Suprapubic skin (tissue), 4 donors: ENCODE results near the gene PAK6. TPM values are rescaled to one million over a fixed set of nuclear protein-coding genes. Genes with fewer than 3 reads are reported as not detected.

Source experiments
- DNase-seq, 2 donors: peaks; one replicate each; pipeline ENCODE4 v3.0.0-alpha.2; 2019; ENCODE audit warnings: low spot score in 2 of 2
- H3K27ac ChIP-seq: fragments of 200-600 bp; sonication (generic); one replicate; pipeline ENCODE4 v1.5.1; 2019
- H3K27me3 ChIP-seq: fragments of 200-600 bp; sonication (generic); one replicate; pipeline ENCODE4 v1.5.1; 2019
- H3K36me3 ChIP-seq: fragments of 200-600 bp; sonication (generic); one replicate; pipeline ENCODE4 v1.5.1; 2019
- H3K4me1 ChIP-seq: fragments of 200-600 bp; sonication (generic); one replicate; pipeline ENCODE4 v1.5.1; 2019
- H3K4me3 ChIP-seq: fragments of 200-600 bp; sonication (generic); one replicate; pipeline ENCODE4 v1.5.1; 2019; ENCODE audit warnings: mild to moderate bottlenecking
- H3K9me3 ChIP-seq: fragments of 200-600 bp; sonication (generic); one replicate; pipeline ENCODE4 v1.5.1; 2019
- CTCF ChIP-seq, 2 donors: fragments of 200-600 bp in 1 of 2; fragments of 450-650 bp in 1 of 2; sonication (generic) in 1 of 2; IDR thresholded peaks; one replicate each; pipeline ENCODE4 v1.5.1; 2016 to 2019; ENCODE audit warnings: antibody characterized with exemption in 2 of 2, mild to moderate bottlenecking in 1 of 2, moderate library complexity in 1 of 2
- EP300 ChIP-seq: sonication (generic); formaldehyde crosslinking; IDR thresholded peaks from one replicate; pipeline ENCODE4 v1.6.1; 2017; ENCODE audit warnings: antibody characterized with exemption
- POLR2A ChIP-seq, 2 donors: fragments of 450-650 bp; IDR thresholded peaks; one replicate each; pipeline ENCODE4 v1.6.1; 2017; ENCODE audit warnings: antibody characterized with exemption in 2 of 2, mild to moderate bottlenecking in 2 of 2, moderate library complexity in 2 of 2
- POLR2AphosphoS5 ChIP-seq, 3 donors: sonication (generic); formaldehyde crosslinking; IDR thresholded peaks; one replicate each; pipeline ENCODE4 v1.6.1; 2017; ENCODE audit warnings: antibody characterized with exemption in 3 of 3
- WGBS: methylation state at CpG from one replicate; pipeline ENCODE4 v1.1.5; 2018; 5-methylcytosine and 5-hydroxymethylcytosine counted together
- total RNA-seq, 4 donors: library from RNA; depleted of rRNA; stranded (reverse); fragments of >200 nt; gene quantifications; one replicate each; pipeline ENCODE4 v1.1.0, GENCODE V29; 2016

Gene PAK6
- total RNA-seq, 4 donors from 2014 or later: 71.7 to 145 (median 79.2) TPM

GRCh38 chr15:40252438-40253166 lies 13.7 kb downstream of the PAK6 start:
- 2% methylated on average over 26 of the region's 82 CpGs for WGBS
- Histone ChIP-seq H3K9me3 (no peaks in the 10 kb centered on the region), H3K4me3 (peak overlapping the region; percentile 64), H3K36me3 (peaks cover 5% of the 10 kb centered on the region), H3K4me1 (peaks cover 51% of the 10 kb centered on the region), H3K27ac (peak overlapping the region; percentile 81), H3K27me3 (peaks cover 2% of the 10 kb centered on the region)
- DNase-seq: no peak
- no peak for TF ChIP-seq CTCF (IDR thresholded peaks at IDR 0.05)
- peak in 1 of 3 donors; percentile 13 for TF ChIP-seq POLR2AphosphoS5 (IDR thresholded peaks at IDR 0.05)

- Histone ChIP-seq H3K4me3 (peak overlapping the region; percentile 64), H3K4me1 (peaks cover 46% of the 10 kb centered on the region), H3K27me3 (peaks cover 2% of the 10 kb centered on the region), H3K9me3 (no peaks in the 10 kb centered on the region), H3K27ac (peak overlapping the region; percentile 81), H3K36me3 (peaks cover 5% of the 10 kb centered on the region)
- TF ChIP-seq POLR2AphosphoS5 (IDR thresholded peaks at IDR 0.05): no peak
- no peak for TF ChIP-seq POLR2A (IDR thresholded peaks at IDR 0.05)
- no peak for TF ChIP-seq CTCF (IDR thresholded peaks at IDR 0.05)
- no peak for DNase-seq
- WGBS: 34% methylated on average over 17 of the region's 28 CpGs
Measured at GRCh38 chr15:40253167-40253790, 14.4 kb downstream of the PAK6 start.

GRCh38 chr15:40254452-40254851 lies 15.6 kb downstream of the PAK6 start:
- Histone ChIP-seq H3K4me1 (peaks cover 36% of the 10 kb centered on the region), H3K9me3 (no peaks in the 10 kb centered on the region), H3K27me3 (peaks cover 2% of the 10 kb centered on the region), H3K27ac (no peak overlapping the region), H3K4me3 (no peak overlapping the region), H3K36me3 (peaks cover 5% of the 10 kb centered on the region)
- no peak for DNase-seq
- TF ChIP-seq POLR2AphosphoS5 (IDR thresholded peaks at IDR 0.05) (no peak), POLR2A (IDR thresholded peaks at IDR 0.05) (no peak), EP300 (no peak), CTCF (IDR thresholded peaks at IDR 0.05) (no peak)
- WGBS: 95% methylated on average over 3 of the region's 3 CpGs

GRCh38 chr15:40255033-40255432 lies 16.2 kb downstream of the PAK6 start:
- H3K27me3 ChIP-seq: peaks cover 2% of the 10 kb centered on the region
- H3K4me3 ChIP-seq: no peak overlapping the region
- 60% methylated on average over 3 of the region's 4 CpGs for WGBS
- DNase-seq: no peak
- no peaks in the 10 kb centered on the region for H3K9me3 ChIP-seq
- no peak overlapping the region for H3K27ac ChIP-seq
- TF ChIP-seq POLR2AphosphoS5 (IDR thresholded peaks at IDR 0.05): no peak
- TF ChIP-seq CTCF (IDR thresholded peaks at IDR 0.05): no peak
- H3K36me3 ChIP-seq: peaks cover 5% of the 10 kb centered on the region
- H3K4me1 ChIP-seq: peaks cover 30% of the 10 kb centered on the region

GRCh38 chr15:40256638-40257235 lies 17.9 kb downstream of the PAK6 start:
- TF ChIP-seq POLR2A (IDR thresholded peaks at IDR 0.05) (no peak), POLR2AphosphoS5 (IDR thresholded peaks at IDR 0.05) (no peak), EP300 (no peak), CTCF (IDR thresholded peaks at IDR 0.05) (no peak)
- H3K36me3 ChIP-seq: peaks cover 5% of the 10 kb centered on the region

More at GRCh38 chr15:40256638-40257235, 17.9 kb downstream of the PAK6 start:
- no peak for DNase-seq
- WGBS: 93% methylated on average over 11 of the region's 17 CpGs
- Histone ChIP-seq H3K9me3 (no peaks in the 10 kb centered on the region), H3K27me3 (peaks cover 2% of the 10 kb centered on the region), H3K4me3 (no peak overlapping the region), H3K4me1 (peaks cover 22% of the 10 kb centered on the region), H3K27ac (no peak overlapping the region)
